ENCODE data around the gene ASTE1. TPM values are rescaled to one million over a fixed set of nuclear protein-coding genes. Genes with fewer than 3 reads are reported as not detected.

The ASTE1 gene
- polyA plus RNA-seq, 1 donor from 2014 or later, result 2.0 TPM

GRCh38 chr3:131072099-131072559 is 45.5 kb upstream of the ASTE1 start:
- Histone ChIP-seq H4K20me1 (ENCODE audit: insufficient read depth) (no peaks in the 10 kb centered on the region), H3K4me3 (ENCODE audit: low read length) (no peak overlapping the region), H3K36me3 (ENCODE audit: insufficient read depth, low read length) (no peaks in the 10 kb centered on the region), H3K9me3 (ENCODE audit: low read length) (no peaks in the 10 kb centered on the region), H3K27ac (ENCODE audit: low read length) (no peak overlapping the region), H3K9ac (ENCODE audit: low read length) (no peak overlapping the region), H3F3A (ENCODE audit: insufficient read depth, low read length, poor library complexity, severe bottlenecking) (no peaks in the 10 kb centered on the region), H3K27me3 (ENCODE audit: insufficient read depth, low read depth, low read length) (no peaks in the 10 kb centered on the region), H3K4me2 (ENCODE audit: low read length) (no peak overlapping the region), H3K79me2 (replicated peaks; ENCODE audit: insufficient read depth, low read length) (no peaks in the 10 kb centered on the region), H3K9me2 (ENCODE audit: insufficient read depth, low read length) (no peaks in the 10 kb centered on the region), H2AFZ (ENCODE audit: low read depth, low read length) (no peak overlapping the region)
- TF ChIP-seq POLR2AphosphoS5 (IDR thresholded peaks at IDR 0.05) (no peak), REST (IDR thresholded peaks at IDR 0.05; ENCODE audit: borderline replicate concordance) (no peak), CTCF (IDR thresholded peaks at IDR 0.05; ENCODE audit: poor library complexity, severe bottlenecking) (no peak), EP300 (conservative IDR thresholded peaks at IDR 0.05; ENCODE audit: poor library complexity, severe bottlenecking) (no peak), TAF1 (IDR thresholded peaks at IDR 0.05; ENCODE audit: low read depth) (no peak), RAD21 (conservative IDR thresholded peaks at IDR 0.05) (no peak), SMC3 (conservative IDR thresholded peaks at IDR 0.05; ENCODE audit: poor library complexity) (no peak), EZH2 (IDR thresholded peaks at IDR 0.05; ENCODE audit: borderline replicate concordance, insufficient read depth, low read length, poor library complexity, severe bottlenecking) (no peak)

GRCh38 chr3:131067983-131068382 is 41.4 kb upstream of the ASTE1 start:
- no peaks in the 10 kb centered on the region for H4K20me1 ChIP-seq (ENCODE audit: insufficient read depth)
- no peaks in the 10 kb centered on the region for H3K9me2 ChIP-seq (ENCODE audit: insufficient read depth, low read length)
- TF ChIP-seq RAD21 (conservative IDR thresholded peaks at IDR 0.05) (no peak), EZH2 (IDR thresholded peaks at IDR 0.05; ENCODE audit: borderline replicate concordance, insufficient read depth, low read length, poor library complexity, severe bottlenecking) (no peak), MXI1 (conservative IDR thresholded peaks at IDR 0.05; ENCODE audit: poor library complexity, severe bottlenecking) (no peak), SMC3 (conservative IDR thresholded peaks at IDR 0.05; ENCODE audit: poor library complexity) (no peak), REST (IDR thresholded peaks at IDR 0.05; ENCODE audit: borderline replicate concordance) (no peak), TAF1 (IDR thresholded peaks at IDR 0.05; ENCODE audit: low read depth) (no peak), CTCF (IDR thresholded peaks at IDR 0.05; ENCODE audit: poor library complexity, severe bottlenecking) (no peak), EP300 (conservative IDR thresholded peaks at IDR 0.05; ENCODE audit: poor library complexity, severe bottlenecking) (no peak), POLR2AphosphoS5 (IDR thresholded peaks at IDR 0.05) (no peak)
- H3K36me3 ChIP-seq (ENCODE audit: insufficient read depth, low read length), result no peaks in the 10 kb centered on the region
- no peaks in the 10 kb centered on the region for H3F3A ChIP-seq (ENCODE audit: insufficient read depth, low read length, poor library complexity, severe bottlenecking)
- H3K4me2 ChIP-seq (ENCODE audit: low read length), result no peak overlapping the region
- no peak overlapping the region for H2AFZ ChIP-seq (ENCODE audit: low read depth, low read length)
- H3K4me3 ChIP-seq (ENCODE audit: low read length), result no peak overlapping the region
- no peaks in the 10 kb centered on the region for H3K27me3 ChIP-seq (ENCODE audit: insufficient read depth, low read depth, low read length)
- H3K9me3 ChIP-seq (ENCODE audit: low read length), result no peaks in the 10 kb centered on the region
- H3K9ac ChIP-seq (ENCODE audit: low read length), result no peak overlapping the region
- no peaks in the 10 kb centered on the region for H3K79me2 ChIP-seq (replicated peaks; ENCODE audit: insufficient read depth, low read length)
- H3K27ac ChIP-seq (ENCODE audit: low read length), result no peak overlapping the region

Data from neural cell (in vitro differentiated cells).